ENCODE measurements around the gene CABCOCO1.

CABCOCO1 gene

GRCh38 chr10:61635932-61636331, 26.8 kb upstream of the CABCOCO1 start:
- no peak overlapping the region for H3K4me3 ChIP-seq (ENCODE audit: low read depth, low read length)
- DNase-seq (ENCODE audit: low read depth, low spot score) = no peak
- CTCF ChIA-PET = interaction anchor here (1.4 kb wide), 1 partner anchor 8 kb away, joined by 3 read pairs; no protein-coding TSS in a partner anchor
- TF ChIP-seq CTCF (IDR thresholded peaks at IDR 0.05; ENCODE audit: insufficient read depth, low read length, missing control alignments) = no peak
- POLR2A ChIA-PET = no interaction called here

- H3K4me3 ChIP-seq (ENCODE audit: low read depth, low read length) = no peak overlapping the region
- ChIA-PET CTCF (interaction anchor here (1.2 to 1.7 kb wide), 2 partner anchors 16 to 345 kb away, joined by 3 read pairs; no protein-coding TSS in a partner anchor), POLR2A (no interaction called here)
- TF ChIP-seq CTCF (IDR thresholded peaks at IDR 0.05; ENCODE audit: insufficient read depth, low read length, missing control alignments) = no peak
- DNase-seq (ENCODE audit: low read depth, low spot score) = no peak
Measured at GRCh38 chr10:61639952-61640351, 22.8 kb upstream of the CABCOCO1 start.

GRCh38 chr10:61640856-61641255, 21.9 kb upstream of the CABCOCO1 start:
- ChIA-PET CTCF (interaction anchor here (1.2 to 1.7 kb wide), 2 partner anchors 15 to 346 kb away, joined by 3 read pairs; no protein-coding TSS in a partner anchor), POLR2A (no interaction called here)
- H3K4me3 ChIP-seq (ENCODE audit: low read depth, low read length) = no peak overlapping the region
- TF ChIP-seq CTCF (IDR thresholded peaks at IDR 0.05; ENCODE audit: insufficient read depth, low read length, missing control alignments) = no peak
- no peak for DNase-seq (ENCODE audit: low read depth, low spot score)

- no peak overlapping the region for H3K4me3 ChIP-seq (ENCODE audit: low read depth, low read length)
- CTCF ChIA-PET = no interaction called here
- TF ChIP-seq CTCF (IDR thresholded peaks at IDR 0.05; ENCODE audit: insufficient read depth, low read length, missing control alignments) = no peak
- no peak for DNase-seq (ENCODE audit: low read depth, low spot score)
- POLR2A ChIA-PET = no interaction called here
Measured at GRCh38 chr10:61642150-61642571, 20.6 kb upstream of the CABCOCO1 start.

GRCh38 chr10:61642676-61643075, 20.1 kb upstream of the CABCOCO1 start:
- no peak for TF ChIP-seq CTCF (IDR thresholded peaks at IDR 0.05; ENCODE audit: insufficient read depth, low read length, missing control alignments)
- ChIA-PET CTCF (no interaction called here), POLR2A (no interaction called here)
- no peak for DNase-seq (ENCODE audit: low read depth, low spot score)
- no peak overlapping the region for H3K4me3 ChIP-seq (ENCODE audit: low read depth, low read length)

GRCh38 chr10:61643316-61643751, 19.4 kb upstream of the CABCOCO1 start:
- no peak for TF ChIP-seq CTCF (IDR thresholded peaks at IDR 0.05; ENCODE audit: insufficient read depth, low read length, missing control alignments)
- DNase-seq (ENCODE audit: low read depth, low spot score) = no peak
- ChIA-PET POLR2A (interaction anchor here (0.7 kb wide), 1 partner anchor 825 kb away, joined by 3 read pairs; no protein-coding TSS in a partner anchor), CTCF (no interaction called here)
- H3K4me3 ChIP-seq (ENCODE audit: low read depth, low read length) = no peak overlapping the region
